Measurements from ENCODE around the gene SGK2. TPM values are rescaled to one million over a fixed set of nuclear protein-coding genes. Genes with fewer than 3 reads are reported as not detected.

The SGK2 gene
- total RNA-seq, 5 donors from 2014 or later (not counting 1 experiment from before 2014, with no cell fraction given): 0.73 to 2.0 (median 1.4) TPM

DNA sequence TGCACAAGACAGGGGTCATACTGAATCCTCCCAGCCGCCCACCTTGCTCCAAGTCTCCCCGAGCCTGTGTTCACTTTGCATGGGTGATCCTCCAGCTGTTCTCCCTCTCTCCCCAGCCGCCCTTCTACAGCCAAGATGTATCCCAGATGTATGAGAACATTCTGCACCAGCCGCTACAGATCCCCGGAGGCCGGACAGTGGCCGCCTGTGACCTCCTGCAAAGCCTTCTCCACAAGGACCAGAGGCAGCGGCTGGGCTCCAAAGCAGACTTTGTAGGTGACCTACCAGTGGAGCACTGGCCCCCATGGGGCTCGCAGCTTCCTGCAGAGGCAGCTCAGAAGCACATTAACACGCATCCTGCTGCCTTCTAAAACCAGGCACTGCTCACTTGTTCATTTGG lies 17.3 kb downstream of the SGK2 start:
- 79% methylated on average over 9 of the region's 10 CpGs for WGBS (ENCODE audit: insufficient coverage)
- Histone ChIP-seq H3K27me3 (replicated peaks in 1 of 2; ENCODE audit: control insufficient read depth in 2 of 2, extremely low read depth in 1 of 2, insufficient read depth in 2 of 2, low read length in 1 of 2) (peaks cover 0 to 6% of the 10 kb centered on the region in 2 experiments), H3K36me3 (ENCODE audit: control insufficient read depth in 2 of 2, extremely low read depth in 1 of 2, insufficient read depth in 1 of 2, low read length in 1 of 2) (no peaks in the 10 kb centered on the region), H3K27ac (ENCODE audit: low read length) (no peak overlapping the region), H3K9me3 (no peaks in the 10 kb centered on the region), H3K4me1 (ENCODE audit: control insufficient read depth in 1 of 2, extremely low read depth in 1 of 2, insufficient read depth in 2 of 2, low read length in 2 of 2) (no peaks in the 10 kb centered on the region), H3K4me3 (ENCODE audit: control insufficient read depth in 1 of 2, extremely low read depth in 1 of 2, low read length in 1 of 2) (no peak overlapping the region)
- Mint-ChIP-seq H3K4me1 (peaks cover 0 to 3% (median 0%) of the 10 kb centered on the region in 3 donors), H3K9me3 (no peaks in the 10 kb centered on the region), H3K36me3 (no peaks in the 10 kb centered on the region), H3K4me3 (no peak overlapping the region), H3K27ac (no peak overlapping the region), H3K27me3 (no peaks in the 10 kb centered on the region)
- no peak for DNase-seq
- ATAC-seq (replicated peaks in 1 of 4): no peak
- ChIA-PET POLR2A (interaction anchor here in 1 of 2 donors (0.6 kb wide), 1 partner anchor 35 kb away, joined by 12 read pairs; no protein-coding TSS in a partner anchor), CTCF (no interaction called here)

DNA sequence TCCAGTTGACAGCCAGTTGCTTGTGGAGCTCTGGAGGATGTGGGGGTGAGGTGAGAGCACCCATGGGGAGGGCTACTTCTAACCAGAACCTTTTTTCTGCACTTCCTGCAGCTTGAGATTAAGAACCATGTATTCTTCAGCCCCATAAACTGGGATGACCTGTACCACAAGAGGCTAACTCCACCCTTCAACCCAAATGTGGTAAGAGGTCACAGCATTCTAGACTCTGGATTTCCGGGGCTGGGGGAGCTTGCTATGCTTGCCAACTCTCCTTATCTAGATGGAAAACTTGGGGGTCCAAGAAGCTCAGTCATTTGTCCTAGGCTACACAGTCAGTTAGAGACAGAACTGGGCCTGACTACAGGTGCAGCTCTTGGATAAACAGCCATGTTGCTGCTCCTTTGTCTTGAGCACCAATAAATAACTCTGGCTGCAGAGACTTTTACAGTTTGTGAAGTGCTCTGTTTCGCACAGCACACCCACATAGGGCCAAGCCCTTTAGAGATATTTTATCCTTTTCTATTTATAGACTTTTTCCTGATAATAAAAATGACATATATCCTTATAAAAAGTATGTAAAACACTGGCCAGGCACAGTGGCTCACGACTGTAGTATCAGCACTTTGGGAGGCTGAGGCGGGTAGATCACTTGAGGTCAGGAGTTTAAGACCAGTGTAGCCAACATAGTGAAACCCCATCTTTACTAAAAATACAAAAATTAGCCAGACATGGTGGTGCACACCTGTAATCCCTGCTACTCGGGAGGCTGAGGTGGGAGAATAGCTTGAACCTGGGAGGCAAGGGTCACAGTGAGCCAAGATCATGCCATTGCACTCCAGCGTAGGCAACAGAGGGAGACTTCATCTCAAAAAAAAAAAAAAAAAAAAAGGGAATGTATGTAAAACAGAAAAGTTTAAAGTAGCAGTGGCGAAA lies 21.3 kb downstream of the SGK2 start:
- H3K9me3 Mint-ChIP-seq: no peaks in the 10 kb centered on the region
- H3K27me3 Mint-ChIP-seq: no peaks in the 10 kb centered on the region
- DNase-seq (no peak), ATAC-seq (replicated peaks in 1 of 4) (no peak)
- peaks cover 0 to 3% (median 0%) of the 10 kb centered on the region in 3 donors for H3K4me1 Mint-ChIP-seq
- no peak overlapping the region for H3K27ac Mint-ChIP-seq
- ChIA-PET CTCF (no interaction called here), POLR2A (interaction anchor here in 1 of 2 donors (0.7 kb wide), 1 partner anchor 519 kb away, joined by 16 read pairs; no protein-coding TSS in a partner anchor)
- Histone ChIP-seq H3K4me3 (ENCODE audit: control insufficient read depth in 1 of 2, extremely low read depth in 1 of 2, low read length in 1 of 2) (no peak overlapping the region), H3K9me3 (no peaks in the 10 kb centered on the region), H3K4me1 (ENCODE audit: control insufficient read depth in 1 of 2, extremely low read depth in 1 of 2, insufficient read depth in 2 of 2, low read length in 2 of 2) (no peaks in the 10 kb centered on the region), H3K27ac (ENCODE audit: low read length) (no peak overlapping the region), H3K27me3 (replicated peaks in 1 of 2; ENCODE audit: control insufficient read depth in 2 of 2, extremely low read depth in 1 of 2, insufficient read depth in 2 of 2, low read length in 1 of 2) (peaks cover 0 to 7% of the 10 kb centered on the region in 2 experiments), H3K36me3 (ENCODE audit: control insufficient read depth in 2 of 2, extremely low read depth in 1 of 2, insufficient read depth in 1 of 2, low read length in 1 of 2) (no peaks in the 10 kb centered on the region)
- H3K36me3 Mint-ChIP-seq: no peaks in the 10 kb centered on the region
- WGBS (ENCODE audit: insufficient coverage): no CpG with 5 or more reads among the region's 7 CpGs
- no peak overlapping the region for H3K4me3 Mint-ChIP-seq

GRCh38 chr20:43583133-43583864 lies 24.5 kb downstream of the SGK2 start:
- Mint-ChIP-seq H3K4me1 (peaks cover 0 to 3% (median 0%) of the 10 kb centered on the region in 3 donors), H3K36me3 (no peaks in the 10 kb centered on the region), H3K27ac (no peak overlapping the region), H3K4me3 (no peak overlapping the region), H3K27me3 (peaks cover 7 to 8% of the 10 kb centered on the region in 2 donors), H3K9me3 (no peaks in the 10 kb centered on the region)
- no peak overlapping the region for H3K4me3 ChIP-seq (ENCODE audit: control insufficient read depth in 1 of 2, extremely low read depth in 1 of 2, low read length in 1 of 2)
- POLR2A ChIA-PET: no interaction called here
- H3K27ac ChIP-seq (ENCODE audit: low read length): no peak overlapping the region
- H3K36me3 ChIP-seq (ENCODE audit: control insufficient read depth in 2 of 2, extremely low read depth in 1 of 2, insufficient read depth in 1 of 2, low read length in 1 of 2): no peaks in the 10 kb centered on the region
- ATAC-seq (replicated peaks in 1 of 4): no peak
- CTCF ChIA-PET: interaction anchor here in 1 of 2 donors (0.6 kb wide), 1 partner anchor 1035 kb away, joined by 3 read pairs; no protein-coding TSS in a partner anchor
- no peaks in the 10 kb centered on the region for H3K4me1 ChIP-seq (ENCODE audit: control insufficient read depth in 1 of 2, extremely low read depth in 1 of 2, insufficient read depth in 2 of 2, low read length in 2 of 2)
- H3K9me3 ChIP-seq: no peaks in the 10 kb centered on the region
- H3K27me3 ChIP-seq (replicated peaks in 1 of 2; ENCODE audit: control insufficient read depth in 2 of 2, extremely low read depth in 1 of 2, insufficient read depth in 2 of 2, low read length in 1 of 2): peaks cover 0 to 9% of the 10 kb centered on the region in 2 experiments
- no peak for DNase-seq
- 83% methylated on average over 4 of the region's 7 CpGs for WGBS (ENCODE audit: insufficient coverage)

- peaks cover 0 to 3% (median 0%) of the 10 kb centered on the region in 3 donors for H3K4me1 Mint-ChIP-seq
Observed at GRCh38 chr20:43583982-43584432, 25.2 kb downstream of the SGK2 start.

DNA sequence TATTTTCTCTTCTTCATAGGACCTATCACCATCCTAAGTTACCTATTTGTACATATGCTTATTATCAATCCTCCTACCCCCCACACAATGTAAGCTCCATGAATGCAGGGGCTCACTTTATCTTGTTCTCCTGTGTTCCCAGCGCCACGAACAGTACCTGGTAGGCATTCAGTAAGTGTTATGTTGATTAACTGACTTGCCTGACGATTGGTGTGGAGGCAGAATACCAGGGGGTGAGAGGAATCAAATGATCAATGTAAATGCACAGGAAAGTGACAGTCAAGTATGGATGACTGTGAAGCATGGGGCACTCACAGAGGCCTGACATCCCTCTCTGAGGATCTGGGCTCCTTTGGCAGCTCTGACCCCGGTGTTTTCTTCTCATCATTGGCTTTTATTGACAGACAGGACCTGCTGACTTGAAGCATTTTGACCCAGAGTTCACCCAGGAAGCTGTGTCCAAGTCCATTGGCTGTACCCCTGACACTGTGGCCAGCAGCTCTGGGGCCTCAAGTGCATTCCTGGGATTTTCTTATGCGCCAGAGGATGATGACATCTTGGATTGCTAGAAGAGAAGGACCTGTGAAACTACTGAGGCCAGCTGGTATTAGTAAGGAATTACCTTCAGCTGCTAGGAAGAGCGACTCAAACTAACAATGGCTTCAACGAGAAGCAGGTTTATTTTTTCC lies 25.8 kb downstream of the SGK2 start:
- no peaks in the 10 kb centered on the region for H3K36me3 ChIP-seq (ENCODE audit: control insufficient read depth in 2 of 2, extremely low read depth in 1 of 2, insufficient read depth in 1 of 2, low read length in 1 of 2)
- Mint-ChIP-seq H3K27me3 (peaks cover 7 to 8% of the 10 kb centered on the region in 2 donors), H3K27ac (no peak overlapping the region), H3K4me1 (peaks cover under 1 to 1% (median 1%) of the 10 kb centered on the region in 3 donors), H3K9me3 (no peaks in the 10 kb centered on the region), H3K4me3 (no peak overlapping the region), H3K36me3 (no peaks in the 10 kb centered on the region)
- WGBS (ENCODE audit: insufficient coverage): 73% methylated on average over 7 of the region's 7 CpGs
- H3K9me3 ChIP-seq: no peaks in the 10 kb centered on the region
- ATAC-seq (replicated peaks in 1 of 4): no peak
- H3K4me3 ChIP-seq (ENCODE audit: control insufficient read depth in 1 of 2, extremely low read depth in 1 of 2, low read length in 1 of 2): no peak overlapping the region
- no peak overlapping the region for H3K27ac ChIP-seq (ENCODE audit: low read length)
- CTCF ChIA-PET: interaction anchor here in 1 of 2 donors (0.6 kb wide), 1 partner anchor 55 kb away, joined by 4 read pairs; no protein-coding TSS in a partner anchor
- no peak for DNase-seq
- POLR2A ChIA-PET: no interaction called here
- H3K4me1 ChIP-seq (ENCODE audit: control insufficient read depth in 1 of 2, extremely low read depth in 1 of 2, insufficient read depth in 2 of 2, low read length in 2 of 2): peaks cover 0 to 1% of the 10 kb centered on the region in 2 experiments
- peaks cover 0 to 9% of the 10 kb centered on the region in 2 experiments for H3K27me3 ChIP-seq (replicated peaks in 1 of 2; ENCODE audit: control insufficient read depth in 2 of 2, extremely low read depth in 1 of 2, insufficient read depth in 2 of 2, low read length in 1 of 2)

More at GRCh38 chr20:43583982-43584432, 25.2 kb downstream of the SGK2 start:
- Histone ChIP-seq H3K27me3 (replicated peaks in 1 of 2; ENCODE audit: control insufficient read depth in 2 of 2, extremely low read depth in 1 of 2, insufficient read depth in 2 of 2, low read length in 1 of 2) (peaks cover 0 to 9% of the 10 kb centered on the region in 2 experiments), H3K9me3 (no peaks in the 10 kb centered on the region), H3K27ac (ENCODE audit: low read length) (no peak overlapping the region), H3K36me3 (ENCODE audit: control insufficient read depth in 2 of 2, extremely low read depth in 1 of 2, insufficient read depth in 1 of 2, low read length in 1 of 2) (no peaks in the 10 kb centered on the region), H3K4me3 (ENCODE audit: control insufficient read depth in 1 of 2, extremely low read depth in 1 of 2, low read length in 1 of 2) (no peak overlapping the region), H3K4me1 (ENCODE audit: control insufficient read depth in 1 of 2, extremely low read depth in 1 of 2, insufficient read depth in 2 of 2, low read length in 2 of 2) (no peaks in the 10 kb centered on the region)
- ChIA-PET POLR2A (no interaction called here), CTCF (interaction anchor here in 1 of 2 donors (0.6 kb wide), 1 partner anchor 55 kb away, joined by 4 read pairs; no protein-coding TSS in a partner anchor)
- ATAC-seq (replicated peaks in 1 of 4): no peak
- Mint-ChIP-seq H3K9me3 (no peaks in the 10 kb centered on the region), H3K36me3 (no peaks in the 10 kb centered on the region), H3K27ac (no peak overlapping the region), H3K27me3 (peaks cover 7 to 8% of the 10 kb centered on the region in 2 donors), H3K4me3 (no peak overlapping the region)
- WGBS (ENCODE audit: insufficient coverage): 88% methylated on average over 2 of the region's 2 CpGs
- DNase-seq: no peak
